Measurements from ENCODE around the gene AXIN2.
A peak's percentile ranks its signal among the peaks of the same experiment; 100 is the strongest.

AXIN2 gene

GRCh38 chr17:65576939-65577338 lies 15.5 kb upstream of the AXIN2 start:
- H3K4me3 ChIP-seq (ENCODE audit: low read length) = no peak overlapping the region
- no peaks in the 10 kb centered on the region for H3K36me3 ChIP-seq (ENCODE audit: insufficient read depth, low read depth, low read length)
- H3K27me3 ChIP-seq (ENCODE audit: insufficient read depth, low read length) = no peaks in the 10 kb centered on the region
- H3K9me3 ChIP-seq (ENCODE audit: insufficient read depth, low read depth, low read length) = no peaks in the 10 kb centered on the region
- H3K4me1 ChIP-seq (ENCODE audit: insufficient read depth, low read length) = peaks cover 15% of the 10 kb centered on the region; the same call in 1 of the 2 replicates
- H3K9ac ChIP-seq (ENCODE audit: low read depth, low read length) = no peak overlapping the region
- no peak overlapping the region for H3K27ac ChIP-seq (ENCODE audit: low read length)

GRCh38 chr17:65573282-65573602 lies 11.8 kb upstream of the AXIN2 start:
- Histone ChIP-seq H3K27me3 (ENCODE audit: insufficient read depth, low read length) (no peaks in the 10 kb centered on the region), H3K9ac (ENCODE audit: low read depth, low read length) (peak overlapping the region; percentile 74), H3K4me1 (ENCODE audit: insufficient read depth, low read length) (peaks cover 23% of the 10 kb centered on the region; the same call in 1 of the 2 replicates), H3K27ac (ENCODE audit: low read length) (peak overlapping the region; percentile 47), H3K4me3 (ENCODE audit: low read length) (peak overlapping the region; percentile 39; the same call in 1 of the 2 replicates), H3K9me3 (ENCODE audit: insufficient read depth, low read depth, low read length) (no peaks in the 10 kb centered on the region), H3K36me3 (ENCODE audit: insufficient read depth, low read depth, low read length) (no peaks in the 10 kb centered on the region)

GRCh38 chr17:65572581-65573281 lies 11.3 kb upstream of the AXIN2 start:
- H3K4me3 ChIP-seq (ENCODE audit: low read length) = peak overlapping the region; percentile 39
- H3K9me3 ChIP-seq (ENCODE audit: insufficient read depth, low read depth, low read length) = no peaks in the 10 kb centered on the region
- peak overlapping the region; percentile 74 for H3K9ac ChIP-seq (ENCODE audit: low read depth, low read length)

GRCh38 chr17:65572186-65572580 lies 10.7 kb upstream of the AXIN2 start:
- peak overlapping the region; percentile 77 for H3K27ac ChIP-seq (ENCODE audit: low read length)
- peak overlapping the region; percentile 39 for H3K4me3 ChIP-seq (ENCODE audit: low read length)
- no peaks in the 10 kb centered on the region for H3K9me3 ChIP-seq (ENCODE audit: insufficient read depth, low read depth, low read length)
- peak overlapping the region; percentile 34; the same call in 1 of the 2 replicates for H3K9ac ChIP-seq (ENCODE audit: low read depth, low read length)
- peaks cover 23% of the 10 kb centered on the region; the same call in 1 of the 2 replicates for H3K4me1 ChIP-seq (ENCODE audit: insufficient read depth, low read length)
- no peaks in the 10 kb centered on the region for H3K27me3 ChIP-seq (ENCODE audit: insufficient read depth, low read length)
- H3K36me3 ChIP-seq (ENCODE audit: insufficient read depth, low read depth, low read length) = no peaks in the 10 kb centered on the region

More at GRCh38 chr17:65572581-65573281, 11.3 kb upstream of the AXIN2 start:
- Histone ChIP-seq H3K27me3 (ENCODE audit: insufficient read depth, low read length) (no peaks in the 10 kb centered on the region), H3K4me1 (ENCODE audit: insufficient read depth, low read length) (peaks cover 23% of the 10 kb centered on the region; the same call in 1 of the 2 replicates), H3K36me3 (ENCODE audit: insufficient read depth, low read depth, low read length) (no peaks in the 10 kb centered on the region), H3K27ac (ENCODE audit: low read length) (peak overlapping the region; percentile 77)

- Histone ChIP-seq H3K36me3 (ENCODE audit: insufficient read depth, low read depth, low read length) (no peaks in the 10 kb centered on the region), H3K4me1 (ENCODE audit: insufficient read depth, low read length) (peaks cover 18% of the 10 kb centered on the region; the same call in 1 of the 2 replicates), H3K27ac (ENCODE audit: low read length) (no peak overlapping the region), H3K9ac (ENCODE audit: low read depth, low read length) (no peak overlapping the region), H3K9me3 (ENCODE audit: insufficient read depth, low read depth, low read length) (no peaks in the 10 kb centered on the region), H3K4me3 (ENCODE audit: low read length) (no peak overlapping the region), H3K27me3 (ENCODE audit: insufficient read depth, low read length) (no peaks in the 10 kb centered on the region)
Observed at GRCh38 chr17:65568918-65569317, 7.5 kb upstream of the AXIN2 start.

GRCh38 chr17:65567566-65567965 lies 6.1 kb upstream of the AXIN2 start:
- Histone ChIP-seq H3K27me3 (ENCODE audit: insufficient read depth, low read length) (peaks cover 9% of the 10 kb centered on the region; the same call in 1 of the 2 replicates), H3K9ac (ENCODE audit: low read depth, low read length) (no peak overlapping the region), H3K4me1 (ENCODE audit: insufficient read depth, low read length) (peaks cover 10% of the 10 kb centered on the region; the same call in 1 of the 2 replicates), H3K4me3 (ENCODE audit: low read length) (no peak overlapping the region), H3K9me3 (ENCODE audit: insufficient read depth, low read depth, low read length) (no peaks in the 10 kb centered on the region), H3K27ac (ENCODE audit: low read length) (no peak overlapping the region), H3K36me3 (ENCODE audit: insufficient read depth, low read depth, low read length) (no peaks in the 10 kb centered on the region)

- H3K27me3 ChIP-seq (ENCODE audit: insufficient read depth, low read length) = peaks cover 14% of the 10 kb centered on the region; the same call in 1 of the 2 replicates
- H3K27ac ChIP-seq (ENCODE audit: low read length) = no peak overlapping the region
- H3K9ac ChIP-seq (ENCODE audit: low read depth, low read length) = no peak overlapping the region
- H3K36me3 ChIP-seq (ENCODE audit: insufficient read depth, low read depth, low read length) = no peaks in the 10 kb centered on the region
- no peaks in the 10 kb centered on the region for H3K9me3 ChIP-seq (ENCODE audit: insufficient read depth, low read depth, low read length)
- peaks cover 6% of the 10 kb centered on the region; the same call in 1 of the 2 replicates for H3K4me1 ChIP-seq (ENCODE audit: insufficient read depth, low read length)
- no peak overlapping the region for H3K4me3 ChIP-seq (ENCODE audit: low read length)
Observed at GRCh38 chr17:65565559-65565958, 4.1 kb upstream of the AXIN2 start.

- H3K9ac ChIP-seq (ENCODE audit: low read depth, low read length) = no peak overlapping the region
- H3K9me3 ChIP-seq (ENCODE audit: insufficient read depth, low read depth, low read length) = no peaks in the 10 kb centered on the region
- H3K4me1 ChIP-seq (ENCODE audit: insufficient read depth, low read length) = peaks cover 5% of the 10 kb centered on the region; the same call in 1 of the 2 replicates
- H3K27me3 ChIP-seq (ENCODE audit: insufficient read depth, low read length) = peaks cover 14% of the 10 kb centered on the region; the same call in 1 of the 2 replicates
- H3K36me3 ChIP-seq (ENCODE audit: insufficient read depth, low read depth, low read length) = no peaks in the 10 kb centered on the region
- no peak overlapping the region for H3K27ac ChIP-seq (ENCODE audit: low read length)
- H3K4me3 ChIP-seq (ENCODE audit: low read length) = no peak overlapping the region
Observed at GRCh38 chr17:65564793-65565192, 3.3 kb upstream of the AXIN2 start.

- Histone ChIP-seq H3K9me3 (ENCODE audit: insufficient read depth, low read depth, low read length) (no peaks in the 10 kb centered on the region), H3K27ac (ENCODE audit: low read length) (no peak overlapping the region), H3K36me3 (ENCODE audit: insufficient read depth, low read depth, low read length) (peaks cover 14% of the 10 kb centered on the region), H3K9ac (ENCODE audit: low read depth, low read length) (no peak overlapping the region), H3K27me3 (ENCODE audit: insufficient read depth, low read length) (peaks cover 23% of the 10 kb centered on the region; the same call in 1 of the 2 replicates), H3K4me3 (ENCODE audit: low read length) (peak overlapping the region; percentile 61; the same call in 1 of the 2 replicates), H3K4me1 (ENCODE audit: insufficient read depth, low read length) (peaks cover 18% of the 10 kb centered on the region)
Observed at GRCh38 chr17:65562206-65562531, 721 bp upstream of the AXIN2 start.

- no peak overlapping the region for H3K27ac ChIP-seq (ENCODE audit: low read length)
Observed at GRCh38 chr17:65560628-65561451, 608 bp downstream of the AXIN2 start.

GRCh38 chr17:65559804-65560627 lies 1.4 kb downstream of the AXIN2 start:
- peaks cover 29% of the 10 kb centered on the region for H3K4me1 ChIP-seq (ENCODE audit: insufficient read depth, low read length)
- H3K27me3 ChIP-seq (ENCODE audit: insufficient read depth, low read length) = peaks cover 23% of the 10 kb centered on the region; the same call in 1 of the 2 replicates
- H3K36me3 ChIP-seq (ENCODE audit: insufficient read depth, low read depth, low read length) = peaks cover 21% of the 10 kb centered on the region
- H3K9ac ChIP-seq (ENCODE audit: low read depth, low read length) = peak overlapping the region; percentile 80
- no peaks in the 10 kb centered on the region for H3K9me3 ChIP-seq (ENCODE audit: insufficient read depth, low read depth, low read length)
- peak overlapping the region; percentile 92 for H3K4me3 ChIP-seq (ENCODE audit: low read length)
- no peak overlapping the region for H3K27ac ChIP-seq (ENCODE audit: low read length)

More at GRCh38 chr17:65560628-65561451, 608 bp downstream of the AXIN2 start:
- Histone ChIP-seq H3K9ac (ENCODE audit: low read depth, low read length) (peak overlapping the region; percentile 69), H3K27me3 (ENCODE audit: insufficient read depth, low read length) (peaks cover 23% of the 10 kb centered on the region; the same call in 1 of the 2 replicates), H3K36me3 (ENCODE audit: insufficient read depth, low read depth, low read length) (peaks cover 21% of the 10 kb centered on the region), H3K4me1 (ENCODE audit: insufficient read depth, low read length) (peaks cover 29% of the 10 kb centered on the region), H3K9me3 (ENCODE audit: insufficient read depth, low read depth, low read length) (no peaks in the 10 kb centered on the region), H3K4me3 (ENCODE audit: low read length) (peak overlapping the region; percentile 92; the same call in 1 of the 2 replicates)
